DOHH2 (cell line): Measurements from ENCODE around the gene UNC5A.

Experiments used
- EZH2phosphoT487 ChIP-seq: fragments of 200-600 bp; sonication (generic); IDR thresholded peaks from 2 replicates; pipeline ENCODE4 v1.6.1; 2017; ENCODE audit warnings: borderline replicate concordance, mild to moderate bottlenecking, antibody characterized with exemption, low read length, moderate library complexity, mixed read lengths
- TF ChIP-seq, protein P1 (sequence below): fragments of 200-600 bp; sonication (generic); IDR thresholded peaks from one replicate; pipeline ENCODE4 v1.5.1; 2014; ENCODE audit warnings: antibody characterized with exemption, mild to moderate bottlenecking, low read depth, low read length; ENCODE audit not compliant: poor library complexity, severe bottlenecking

DNA sequence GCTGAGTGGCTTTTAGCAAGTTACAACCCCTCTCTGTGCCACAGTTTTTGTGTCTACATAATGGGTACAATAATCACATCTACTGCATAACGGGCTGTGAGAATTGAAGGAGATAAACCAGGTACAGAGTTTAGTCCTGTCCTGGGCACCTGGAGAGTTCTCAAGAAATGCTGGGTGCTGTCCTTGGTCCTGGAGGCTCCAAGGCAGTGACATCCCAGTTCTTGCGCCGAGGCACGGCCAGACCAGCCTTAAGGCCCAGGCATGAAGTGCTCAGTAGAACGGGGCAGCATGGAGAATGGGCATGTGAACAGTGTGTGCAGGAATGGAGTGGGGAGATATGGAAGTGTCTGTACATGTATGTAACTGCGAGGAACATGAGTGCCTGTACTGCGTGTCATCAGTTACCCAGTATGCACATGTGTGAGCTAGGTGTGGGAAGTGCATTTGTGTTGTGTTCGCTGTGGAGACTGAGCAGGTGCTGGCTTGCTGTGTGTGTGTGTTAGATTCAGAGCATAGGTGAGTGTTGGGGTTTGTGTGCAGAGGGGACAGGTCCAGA lies 6.3 kb upstream of the UNC5A start:
- TF ChIP-seq, protein P1, sequence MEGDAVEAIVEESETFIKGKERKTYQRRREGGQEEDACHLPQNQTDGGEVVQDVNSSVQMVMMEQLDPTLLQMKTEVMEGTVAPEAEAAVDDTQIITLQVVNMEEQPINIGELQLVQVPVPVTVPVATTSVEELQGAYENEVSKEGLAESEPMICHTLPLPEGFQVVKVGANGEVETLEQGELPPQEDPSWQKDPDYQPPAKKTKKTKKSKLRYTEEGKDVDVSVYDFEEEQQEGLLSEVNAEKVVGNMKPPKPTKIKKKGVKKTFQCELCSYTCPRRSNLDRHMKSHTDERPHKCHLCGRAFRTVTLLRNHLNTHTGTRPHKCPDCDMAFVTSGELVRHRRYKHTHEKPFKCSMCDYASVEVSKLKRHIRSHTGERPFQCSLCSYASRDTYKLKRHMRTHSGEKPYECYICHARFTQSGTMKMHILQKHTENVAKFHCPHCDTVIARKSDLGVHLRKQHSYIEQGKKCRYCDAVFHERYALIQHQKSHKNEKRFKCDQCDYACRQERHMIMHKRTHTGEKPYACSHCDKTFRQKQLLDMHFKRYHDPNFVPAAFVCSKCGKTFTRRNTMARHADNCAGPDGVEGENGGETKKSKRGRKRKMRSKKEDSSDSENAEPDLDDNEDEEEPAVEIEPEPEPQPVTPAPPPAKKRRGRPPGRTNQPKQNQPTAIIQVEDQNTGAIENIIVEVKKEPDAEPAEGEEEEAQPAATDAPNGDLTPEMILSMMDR, result no peak
- TF ChIP-seq EZH2phosphoT487, result no peak
